GM21526 (cell line): ENCODE data around the gene SPATA33.
"Not testable (repeated sequence)": the region's sequence is repeated elsewhere in the genome, so short reads cannot be mapped to it uniquely, and the experiment has no call there.

ENCODE experiments used
- ATAC-seq: cut with Tn5 transposase; IDR thresholded peaks from one replicate; pipeline ENCODE4 v1.9.1; 2021; ENCODE audit warnings: moderate library complexity; ENCODE audit not compliant: unreplicated experiment, low FRiP score

SPATA33 gene

DNA sequence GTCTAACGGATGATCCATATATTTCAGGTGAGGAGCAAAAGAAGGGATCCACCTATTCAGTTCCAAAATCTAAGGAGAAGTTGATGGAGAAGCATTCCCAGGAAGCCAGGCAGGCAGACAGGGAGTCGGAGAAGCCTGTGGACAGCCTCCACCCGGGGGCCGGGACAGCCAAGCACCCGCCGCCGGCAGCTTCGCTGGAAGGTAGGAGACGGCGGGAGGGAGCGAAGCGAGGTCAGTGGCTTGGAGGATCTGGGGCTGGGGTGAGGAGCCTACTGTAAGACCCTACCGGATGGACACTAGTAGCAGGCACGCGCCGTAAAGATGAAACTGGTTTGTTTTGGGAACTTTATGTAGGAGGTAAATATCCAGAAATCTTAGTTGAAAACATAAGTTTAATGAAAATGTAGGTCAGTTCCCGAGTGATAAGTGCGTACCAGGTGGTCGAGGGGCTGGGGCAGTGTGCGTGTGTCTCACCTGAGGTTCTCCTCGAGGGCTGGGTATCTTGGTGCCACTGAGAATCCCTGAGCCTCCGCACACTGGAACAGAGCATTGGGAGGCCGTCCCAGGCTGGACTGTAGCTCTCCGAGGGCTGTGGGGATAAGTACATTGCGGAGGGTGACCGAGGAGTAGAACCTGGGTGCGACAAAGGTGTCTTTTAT is 714 bp downstream of the SPATA33 start:
- ATAC-seq, result no peak

DNA sequence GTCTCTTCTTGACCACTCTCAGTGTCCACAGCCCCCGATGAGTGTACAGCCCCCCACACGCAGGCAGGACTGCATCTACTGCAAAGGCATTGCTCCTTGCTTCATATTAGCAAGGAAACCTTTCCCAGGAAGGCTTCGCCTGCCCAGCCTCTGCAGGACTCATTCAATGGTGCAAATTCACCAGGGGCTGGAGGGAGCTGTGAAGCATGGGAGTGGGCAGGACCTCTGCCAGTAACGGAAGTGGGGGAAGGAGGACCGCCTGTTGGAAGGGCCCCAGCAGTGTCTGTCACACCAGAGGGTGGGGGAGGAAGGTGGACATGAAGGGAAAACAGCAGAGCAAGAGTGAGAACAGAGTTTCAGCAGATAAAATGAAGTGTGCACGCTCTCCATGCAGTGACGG is 2.5 kb downstream of the SPATA33 start:
- ATAC-seq, result no peak

DNA sequence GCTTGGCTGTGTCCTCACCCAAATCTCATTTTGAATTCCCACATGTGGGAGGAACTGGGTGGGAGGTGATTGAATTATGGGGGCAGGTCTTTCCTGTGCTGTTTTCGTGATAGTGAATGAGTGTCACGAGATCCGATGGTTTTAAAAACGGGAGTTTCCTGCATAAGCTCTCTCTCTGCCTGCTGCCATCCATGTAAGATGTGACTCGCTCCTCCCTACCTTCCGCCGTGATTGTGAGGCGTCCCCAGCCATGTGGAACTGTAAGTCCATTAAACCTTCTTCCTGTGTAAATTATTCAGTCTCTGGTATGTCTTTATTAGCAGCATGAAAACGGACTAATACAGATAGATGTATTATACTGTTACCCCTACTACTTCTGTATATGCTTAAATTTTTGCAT is 3.6 kb downstream of the SPATA33 start:
- ATAC-seq, result no peak

DNA sequence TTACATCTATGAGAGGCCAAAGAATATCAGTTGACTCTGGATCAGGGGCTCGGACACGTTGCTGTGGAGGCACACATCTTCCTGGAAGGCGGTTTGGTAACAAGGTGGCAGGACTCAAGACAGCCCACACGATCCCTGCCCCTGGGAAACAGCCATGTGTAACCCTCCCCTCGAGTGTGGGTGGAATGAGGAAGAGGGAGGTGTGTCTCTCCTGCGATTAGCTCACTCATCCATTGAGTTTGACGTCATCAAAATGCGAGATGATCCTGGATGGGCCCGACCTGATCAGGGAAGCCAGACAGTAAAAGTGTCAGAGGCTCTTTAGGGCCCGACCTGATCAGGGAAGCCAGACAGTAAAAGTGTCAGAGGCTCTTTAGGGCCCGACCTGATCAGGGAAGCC is 6.6 kb downstream of the SPATA33 start:
- ATAC-seq, result not testable (repeated sequence)

DNA sequence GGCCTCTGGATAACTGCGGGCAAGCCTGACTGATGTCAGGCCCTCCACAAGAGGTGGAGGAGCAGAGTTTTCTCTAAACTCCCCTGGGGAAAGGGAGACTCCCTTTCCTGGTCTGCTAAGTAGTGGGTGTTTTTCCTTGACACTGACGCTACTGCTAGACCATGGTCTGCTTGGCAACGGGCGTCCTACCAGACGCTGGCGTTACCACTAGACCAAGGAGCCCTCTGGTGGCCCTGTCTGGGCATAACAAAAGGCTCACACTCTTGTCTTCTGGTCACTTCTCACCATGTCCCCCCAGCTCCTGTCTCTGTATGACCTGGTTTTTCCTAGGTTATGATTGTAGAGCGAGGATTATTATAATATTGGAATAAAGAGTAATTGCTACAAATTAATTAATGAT is 9.4 kb downstream of the SPATA33 start:
- not testable (repeated sequence) for ATAC-seq

DNA sequence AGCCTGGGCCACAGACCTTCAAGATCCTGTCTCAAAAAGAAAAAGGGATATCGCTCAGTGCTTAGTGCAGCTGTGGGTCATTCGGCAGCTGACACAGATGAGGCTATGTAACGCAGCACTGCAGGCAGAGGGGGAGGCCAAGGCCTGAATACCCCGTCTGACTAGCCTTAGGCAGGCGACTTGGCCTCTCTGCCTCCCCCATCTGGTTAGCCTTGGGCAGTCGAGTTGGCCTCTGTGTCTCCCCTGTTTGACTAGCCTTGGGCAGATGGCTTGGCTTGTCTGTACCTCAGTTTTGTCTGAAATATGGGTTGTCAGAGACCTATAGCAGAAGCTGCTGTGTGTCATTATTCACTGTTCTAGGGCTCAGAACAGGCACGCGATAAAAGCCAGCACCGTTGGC is 10.0 kb downstream of the SPATA33 start:
- ATAC-seq, result no peak

DNA sequence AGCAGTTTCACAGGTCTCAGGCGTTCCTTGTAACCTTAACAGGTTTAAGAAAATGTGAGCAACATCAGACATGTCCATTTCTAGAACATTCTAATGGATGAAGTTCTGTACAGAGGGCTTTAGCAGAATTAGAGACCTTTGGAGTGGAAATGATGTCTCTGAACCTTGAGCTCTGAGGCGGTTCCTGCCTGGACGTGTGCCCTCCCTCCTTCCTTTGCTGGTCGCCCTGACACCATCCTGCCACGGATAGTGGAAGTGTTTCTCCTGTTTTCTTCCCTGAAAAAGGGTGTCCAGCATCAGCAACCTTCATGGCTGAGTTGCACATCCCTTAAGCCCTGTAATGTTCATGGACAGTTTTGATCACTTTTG is 11.1 kb downstream of the SPATA33 start:
- ATAC-seq, result no peak

DNA sequence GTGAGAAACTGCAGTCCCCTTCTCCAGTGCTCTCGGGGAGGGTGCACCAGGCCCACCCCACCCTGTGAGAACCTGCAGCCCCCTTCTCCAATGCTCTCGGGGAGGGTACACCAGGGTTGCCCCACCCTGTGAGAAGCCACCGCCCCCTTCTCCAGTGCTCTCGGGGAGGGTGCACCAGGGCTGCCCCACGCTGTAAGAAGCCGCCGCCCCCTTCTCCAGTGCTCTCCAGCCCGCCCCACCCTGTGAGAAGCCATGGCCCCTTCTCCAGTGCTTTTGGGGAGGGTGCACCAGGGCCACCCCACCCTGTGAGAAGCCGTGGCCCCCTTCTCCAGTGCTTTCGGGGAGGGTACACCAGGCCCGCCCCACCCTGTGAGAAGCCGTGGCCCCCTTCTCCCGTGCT is 12.1 kb downstream of the SPATA33 start:
- ATAC-seq, result no peak

DNA sequence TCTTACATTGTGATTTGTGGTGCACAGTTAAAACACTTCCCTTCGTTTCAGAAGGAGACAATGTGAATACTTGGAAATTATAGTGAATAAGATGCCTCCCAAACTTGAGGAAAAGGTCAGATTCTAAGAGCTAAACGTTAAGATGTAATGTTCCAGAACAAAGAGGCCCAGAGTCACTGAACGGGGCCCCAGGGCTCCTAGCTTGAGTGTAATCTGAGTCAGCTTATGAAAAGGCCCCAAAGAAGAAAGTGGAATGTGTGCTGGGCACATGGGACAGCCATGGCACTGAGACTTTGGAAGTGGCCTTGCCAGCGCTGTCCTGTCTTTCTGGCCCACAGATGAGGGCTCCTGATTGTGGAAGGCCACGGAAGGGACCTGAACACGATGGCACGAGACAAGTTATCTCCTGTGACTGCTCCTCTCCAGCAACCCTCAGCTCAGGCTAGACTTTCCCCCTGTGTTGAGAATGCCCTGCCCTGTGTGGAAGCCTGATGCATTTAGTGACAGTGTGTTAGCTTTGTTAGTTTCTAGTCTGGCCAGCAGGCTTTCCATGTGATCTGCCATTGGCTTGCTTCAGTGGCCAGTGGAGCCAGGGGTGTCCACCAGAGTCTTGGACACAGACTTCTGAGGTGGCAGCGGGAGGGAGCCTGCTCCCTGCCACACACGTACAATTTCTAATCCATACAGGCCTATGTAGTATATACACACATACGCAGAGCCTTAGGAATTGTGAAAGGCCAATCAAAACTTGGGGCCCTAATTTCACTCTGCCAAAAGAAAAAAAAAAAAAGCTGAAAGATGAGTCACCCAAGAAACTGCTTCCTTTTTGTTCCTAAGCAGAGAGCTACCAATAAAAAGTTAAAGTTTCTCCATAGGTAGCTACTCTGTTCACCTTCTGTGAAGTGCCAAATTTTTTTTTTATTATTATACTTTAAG is 13.1 kb downstream of the SPATA33 start:
- no peak for ATAC-seq

DNA sequence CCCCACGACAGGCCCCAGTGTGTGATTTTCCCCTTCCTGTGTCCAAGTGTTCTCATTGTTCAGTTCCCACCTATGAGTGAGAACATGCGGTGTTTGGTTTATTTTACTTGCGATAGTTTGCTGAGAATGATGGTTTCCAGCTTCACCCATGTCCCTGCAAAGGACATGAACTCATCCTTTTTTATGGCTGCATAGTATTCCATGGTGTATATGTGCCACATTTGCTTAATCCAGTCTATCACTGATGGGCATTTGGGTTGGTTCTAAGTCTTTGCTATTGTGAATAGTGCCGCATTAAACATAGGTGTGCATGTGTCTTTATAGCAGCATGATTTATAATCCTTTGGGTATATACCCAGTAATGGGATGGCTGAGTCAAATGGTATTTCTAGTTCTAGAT is 13.9 kb downstream of the SPATA33 start:
- not testable (repeated sequence) for ATAC-seq

DNA sequence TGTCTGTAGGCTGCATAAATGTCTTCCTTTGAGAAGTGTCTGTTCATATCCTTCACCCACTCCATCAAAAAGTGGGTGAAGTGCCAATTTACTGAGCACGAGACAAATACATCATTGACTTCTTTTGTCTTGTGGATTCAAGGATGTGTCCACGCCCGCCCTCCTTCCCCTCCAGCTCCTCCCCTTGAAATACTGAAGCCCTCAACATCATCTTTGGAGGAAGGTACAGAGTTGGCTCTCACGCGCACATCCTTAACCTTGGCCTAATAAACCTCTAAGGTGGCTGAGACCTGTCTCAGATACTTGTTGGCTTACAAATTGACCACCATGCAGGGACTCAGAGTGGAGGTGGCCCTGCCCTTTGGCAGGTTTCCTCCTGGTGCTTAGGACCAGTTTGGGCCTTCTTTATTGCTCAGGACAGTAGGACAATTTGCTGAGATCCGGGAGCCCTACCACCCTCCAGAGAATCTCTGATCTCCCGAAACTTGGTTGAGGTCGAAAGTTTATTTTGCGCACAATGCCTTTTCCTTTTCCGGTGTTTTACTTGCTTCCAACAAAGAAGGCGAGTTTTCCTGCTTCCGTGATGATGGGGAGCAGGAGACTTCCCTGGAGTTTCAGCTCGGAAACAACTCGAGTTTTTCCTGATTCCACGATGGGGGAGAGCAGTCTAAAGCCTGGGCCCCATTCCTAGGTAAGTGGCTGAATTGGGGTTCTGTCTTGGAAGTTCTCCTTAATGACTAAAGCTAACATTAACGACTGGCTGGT is 14.7 kb downstream of the SPATA33 start:
- no peak for ATAC-seq

DNA sequence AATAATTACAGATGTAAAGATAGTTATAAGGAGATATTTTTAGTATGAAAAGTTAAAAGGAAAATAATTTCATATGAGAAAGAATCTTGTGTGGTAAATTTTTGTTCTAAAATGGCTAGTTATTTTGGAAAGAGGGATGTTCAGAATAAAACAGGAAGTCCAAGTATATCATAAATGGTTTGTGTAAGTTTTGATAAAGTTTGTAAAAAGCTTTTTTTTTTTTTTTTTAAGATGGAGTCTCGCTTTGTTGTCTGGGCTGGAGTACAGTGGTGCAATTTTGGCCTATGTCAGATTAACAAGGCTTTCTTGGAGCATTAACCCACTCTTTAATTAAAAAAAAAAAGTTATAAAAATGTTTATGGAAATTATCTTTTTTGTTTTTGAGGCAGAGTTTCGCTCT is 20.6 kb downstream of the SPATA33 start:
- ATAC-seq, result no peak

DNA sequence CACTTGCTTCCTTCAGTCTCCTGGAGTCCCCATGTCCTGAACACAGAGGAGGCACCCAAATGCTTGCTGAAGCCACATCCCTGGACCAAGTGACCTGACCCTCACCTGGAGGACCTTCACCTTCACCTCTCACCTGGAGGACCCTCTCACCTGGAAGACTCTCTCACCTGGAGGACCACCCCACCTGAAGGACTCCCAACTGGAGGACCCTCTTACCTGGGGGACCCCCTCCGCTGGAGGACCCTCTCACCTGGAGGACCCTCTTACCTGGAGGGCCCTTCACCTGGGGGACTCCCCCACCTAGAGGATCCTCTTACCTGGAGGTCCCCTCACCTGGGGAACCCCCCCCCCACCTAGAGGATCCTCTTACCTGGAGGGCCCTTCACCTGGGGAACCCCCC is 28.3 kb downstream of the SPATA33 start:
- ATAC-seq, result no peak

DNA sequence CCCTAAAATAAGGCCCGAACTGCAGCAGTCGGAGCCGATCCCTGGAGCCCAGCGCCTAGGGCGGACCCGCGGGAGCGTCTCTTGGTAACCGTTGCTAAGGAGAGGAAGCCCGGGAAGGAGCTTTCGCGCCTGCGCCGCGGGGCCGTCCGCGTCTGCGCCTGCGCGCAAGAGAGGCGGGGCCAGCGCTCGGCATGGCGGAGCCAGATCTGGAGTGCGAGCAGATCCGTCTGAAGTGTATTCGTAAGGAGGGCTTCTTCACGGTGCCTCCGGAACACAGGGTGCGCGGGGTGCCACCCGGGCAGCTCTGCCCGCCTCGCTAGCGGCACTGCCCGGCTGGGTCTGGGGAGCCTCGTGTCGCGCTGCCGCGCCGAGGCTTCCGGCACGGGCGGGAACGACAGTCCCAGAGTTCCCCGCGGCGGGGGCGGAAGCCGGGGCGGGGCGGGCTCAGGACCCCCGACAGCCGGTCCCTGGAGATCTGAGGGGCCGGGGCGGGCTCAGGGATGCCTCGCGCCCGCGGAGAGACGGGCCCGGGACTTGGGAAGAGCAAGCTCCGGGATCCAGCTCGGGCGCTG is 29.0 kb downstream of the SPATA33 start, which contains the start of gene CDK10:
CDK10 (plus strand) TSS at position 170 of the 572 bp plus-strand sequence; CDS start at position 192, 22 bp downstream.
- ATAC-seq, result peak; percentile 69

DNA sequence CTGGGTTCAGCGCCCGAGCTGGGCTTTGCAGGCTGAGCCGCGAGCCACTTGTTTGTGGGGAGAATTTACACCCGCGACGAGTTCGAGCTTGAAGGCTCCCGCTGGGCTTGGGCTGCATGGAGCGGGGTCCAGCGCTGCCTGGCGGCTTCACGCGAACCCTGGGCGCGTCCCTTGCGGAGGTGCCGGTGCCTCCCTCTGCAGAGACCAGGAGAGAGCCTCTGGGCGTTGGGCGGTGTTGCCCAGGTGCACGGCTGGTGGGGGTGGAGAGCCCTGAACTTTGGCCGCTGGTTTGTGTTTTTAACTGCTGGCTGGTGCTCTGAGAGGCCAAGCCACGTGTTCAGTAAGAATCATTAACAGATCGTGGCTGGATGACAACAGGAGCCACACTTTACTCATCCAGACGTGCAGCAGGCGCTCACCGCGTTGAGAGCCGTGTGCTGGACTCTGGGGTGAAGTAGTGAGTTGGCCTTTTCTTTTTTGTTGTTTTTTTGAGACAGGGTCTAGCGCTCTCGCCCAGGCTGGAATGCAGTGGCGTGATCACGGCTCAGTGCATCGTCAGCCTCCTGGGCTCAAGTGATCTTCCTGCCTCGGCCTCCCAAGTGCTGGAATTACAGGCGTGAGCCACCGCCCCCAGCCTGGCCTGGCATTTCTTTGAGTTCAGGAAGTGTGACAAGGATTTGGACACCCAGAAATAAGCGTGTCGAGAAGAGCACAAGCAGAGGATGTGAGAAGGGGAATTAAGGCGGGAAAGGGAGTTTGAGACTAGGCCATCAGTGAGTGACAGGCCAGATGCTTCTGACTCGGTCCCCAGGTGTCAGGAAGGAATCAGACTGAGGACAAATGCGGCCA is 29.7 kb downstream of the SPATA33 start:
- ATAC-seq, result peak; percentile 26

DNA sequence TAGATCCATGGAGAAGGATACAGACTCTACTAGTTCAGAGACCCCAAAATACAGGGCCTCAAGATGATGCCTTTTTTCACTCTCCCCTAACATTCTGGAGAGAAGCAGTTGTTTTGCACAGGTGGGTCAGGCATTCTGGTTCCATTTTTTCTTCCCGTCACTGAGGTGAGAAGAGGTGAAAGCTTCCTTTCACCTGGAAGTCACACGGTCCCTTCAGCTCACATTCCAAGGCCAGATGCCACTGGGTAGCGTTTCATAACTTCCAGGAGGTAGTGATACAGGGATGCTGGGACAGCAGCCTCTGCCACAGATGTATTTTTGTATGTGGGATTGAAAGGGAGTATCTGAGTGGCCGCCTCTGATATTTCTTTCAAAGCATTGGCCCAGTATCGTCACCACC is 30.8 kb downstream of the SPATA33 start:
- no peak for ATAC-seq

DNA sequence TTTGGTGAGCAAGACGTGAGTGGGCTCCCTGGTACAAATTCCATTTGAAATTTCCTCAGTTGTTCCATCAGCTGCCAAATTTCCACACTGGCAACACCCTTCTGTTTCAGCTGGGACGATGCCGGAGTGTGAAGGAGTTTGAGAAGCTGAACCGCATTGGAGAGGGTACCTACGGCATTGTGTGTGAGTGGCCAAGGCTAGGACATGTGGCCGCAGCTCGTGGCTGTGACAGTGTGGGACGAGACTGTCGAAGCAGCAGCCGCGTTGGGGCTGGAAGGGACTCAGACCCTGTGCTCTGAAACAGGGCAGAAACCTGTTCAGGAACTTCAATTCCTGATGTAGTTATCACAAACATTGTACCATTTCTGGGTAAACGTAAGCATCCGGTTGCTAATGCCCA is 31.5 kb downstream of the SPATA33 start:
- no peak for ATAC-seq

DNA sequence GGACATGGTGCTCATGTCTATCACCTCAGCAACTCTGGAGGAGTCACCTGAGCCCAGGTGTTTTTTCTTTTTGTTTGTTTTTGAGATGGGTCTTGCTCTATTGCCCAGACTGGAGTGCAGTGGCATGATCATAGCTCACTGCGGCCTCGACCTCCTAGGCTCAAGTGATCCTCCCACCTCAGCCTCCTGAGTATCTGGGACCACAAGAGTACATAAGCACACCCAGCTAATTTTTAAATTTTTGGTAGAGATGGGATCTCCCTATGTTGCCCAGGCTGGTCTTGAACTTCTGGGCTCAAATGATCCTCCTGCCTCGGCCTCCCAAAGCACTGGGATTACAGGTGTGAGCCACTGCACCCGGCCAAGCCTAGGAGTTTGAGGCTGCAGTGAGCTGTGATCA is 32.0 kb downstream of the SPATA33 start:
- not testable (repeated sequence) for ATAC-seq

DNA sequence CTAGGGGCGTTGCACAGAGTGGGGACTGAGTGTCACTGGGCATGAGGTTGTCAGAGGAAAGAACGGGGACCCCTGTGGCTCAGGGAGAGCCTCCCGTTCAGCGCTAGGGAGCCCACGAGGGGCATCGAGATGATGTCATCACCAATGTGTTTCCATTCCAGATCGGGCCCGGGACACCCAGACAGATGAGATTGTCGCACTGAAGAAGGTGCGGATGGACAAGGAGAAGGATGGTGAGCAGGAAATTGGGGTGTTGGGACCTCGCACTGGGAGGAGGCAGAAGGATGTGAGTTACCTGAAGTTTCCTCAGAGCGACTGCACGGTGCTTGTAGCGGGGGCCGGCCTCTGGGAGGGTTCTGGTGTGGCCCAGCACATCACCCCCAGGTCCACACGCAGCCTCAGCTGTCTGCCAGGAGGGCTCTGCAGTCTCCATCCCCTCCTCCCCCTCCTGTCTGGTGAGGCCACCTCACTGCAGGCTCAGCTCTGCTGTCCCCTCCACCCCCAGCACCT is 32.8 kb downstream of the SPATA33 start:
- no peak for ATAC-seq
